NT2/D1 (cell line): ENCODE results near the gene SRRM4.

Experiments
- SUZ12 ChIP-seq: IDR thresholded peaks from 2 replicates; pipeline ENCODE4 v1.6.1; 2011; ENCODE audit not compliant: insufficient read length, insufficient read depth; ENCODE audit errors: extremely low read depth
- YY1 ChIP-seq: IDR thresholded peaks from 2 replicates; pipeline ENCODE4 v1.6.1; 2011; ENCODE audit not compliant: insufficient read length, insufficient read depth
- ZNF274 ChIP-seq: IDR thresholded peaks from 2 replicates; pipeline ENCODE4 v1.6.1; 2011; ENCODE audit warnings: mild to moderate bottlenecking, low read depth, low read length

DNA sequence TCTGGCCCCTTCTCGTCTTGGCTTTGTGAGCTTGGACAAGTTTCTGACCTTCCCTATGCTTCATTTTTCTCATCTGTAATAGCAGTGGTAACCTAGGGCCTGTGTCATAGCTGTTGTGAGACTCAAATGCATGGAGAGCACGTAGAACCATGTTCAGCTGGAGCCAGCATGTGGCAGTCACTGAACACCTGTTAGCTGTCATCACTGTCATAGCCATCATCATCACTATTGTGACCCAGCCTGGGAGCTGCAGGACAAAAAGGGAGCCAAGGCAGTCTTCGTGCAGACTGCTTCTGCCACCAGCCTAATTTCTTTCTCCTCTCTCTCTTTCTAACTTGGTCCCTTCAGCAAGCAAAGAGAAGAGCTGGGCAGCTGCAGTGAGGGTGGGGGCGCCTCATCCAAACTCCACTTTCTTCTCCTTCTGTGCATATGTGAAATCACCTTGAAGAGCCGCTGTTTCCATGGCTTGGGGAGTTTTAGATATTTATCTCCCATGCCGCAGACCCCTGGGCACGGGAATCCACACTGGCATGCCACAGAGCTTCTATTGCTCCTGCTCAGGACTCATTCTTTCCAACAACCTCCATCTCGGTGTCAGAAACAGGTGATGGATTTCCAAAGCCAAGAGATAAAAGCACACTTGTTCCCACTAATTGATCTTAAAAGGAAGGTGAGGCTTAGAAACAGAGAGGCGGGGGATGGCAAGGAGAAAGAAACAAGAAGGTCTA lies 87.0 kb downstream of the SRRM4 start:
- TF ChIP-seq SUZ12 (no peak), ZNF274 (no peak), YY1 (no peak)
